Left kidney (tissue), 2 donors: ENCODE measurements around the gene KCNG1. TPM values are rescaled to one million over a fixed set of nuclear protein-coding genes. Genes with fewer than 3 reads are reported as not detected.
A peak's percentile ranks its signal among the peaks of the same experiment; 100 is the strongest.

ENCODE experiments used
- DNase-seq: peaks from one replicate; pipeline ENCODE4 v3.0.0-alpha.2; 2013
- polyA plus RNA-seq: library from polyadenylated mRNA; unstranded; fragments of 120-200 nt; gene quantifications from one replicate; pipeline ENCODE4 v1.2.1, GENCODE V29; 2013; ENCODE audit not compliant: insufficient read length

KCNG1 gene
- polyA plus RNA-seq, 1 donor, result 4.3 TPM

DNA sequence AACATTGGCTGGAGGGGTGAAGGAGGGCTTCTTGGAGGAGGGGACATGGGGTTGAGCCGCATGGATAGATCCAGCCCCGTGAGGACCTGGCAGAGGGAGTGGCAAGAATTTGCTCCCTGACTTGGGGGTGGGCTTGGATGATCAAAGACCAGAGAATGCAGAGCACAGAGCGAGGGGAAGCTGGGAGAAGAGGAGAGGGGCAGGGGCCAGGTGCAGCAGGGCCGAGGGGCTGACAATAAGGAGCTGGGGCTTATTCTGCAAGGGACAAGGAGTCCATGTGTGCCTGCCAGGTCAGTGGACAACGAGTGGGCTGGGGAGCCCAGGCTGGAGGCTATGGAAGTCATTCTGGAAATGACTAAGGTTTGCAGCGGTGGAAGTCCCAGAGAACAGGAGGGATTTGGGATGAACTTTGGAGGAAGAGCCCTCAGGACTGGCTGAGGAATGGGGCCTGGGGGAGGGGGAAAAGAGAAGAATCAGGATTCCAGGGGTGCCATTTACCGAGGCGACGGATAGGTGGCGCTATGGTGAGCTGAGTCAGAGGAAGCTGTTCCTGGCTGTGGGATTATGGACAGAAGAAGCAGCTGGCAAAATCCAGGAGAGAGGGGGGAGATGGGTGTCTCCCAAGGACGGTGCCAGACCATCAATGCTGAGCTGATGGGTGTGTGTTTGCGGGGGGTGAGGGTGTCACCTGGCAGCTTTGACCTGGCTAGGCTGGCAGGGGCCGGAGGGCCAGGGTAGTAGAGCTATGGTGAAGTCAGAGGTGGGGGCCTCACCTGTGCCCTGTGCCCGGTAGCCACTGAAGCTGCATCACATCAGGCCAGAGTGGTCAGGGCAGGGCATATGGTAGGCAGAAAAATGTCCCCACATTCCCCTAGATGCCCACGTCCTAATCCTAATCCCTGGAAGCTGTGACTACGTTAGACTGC lies 7.8 kb downstream of the KCNG1 start:
- peak; percentile 70 for DNase-seq

DNA sequence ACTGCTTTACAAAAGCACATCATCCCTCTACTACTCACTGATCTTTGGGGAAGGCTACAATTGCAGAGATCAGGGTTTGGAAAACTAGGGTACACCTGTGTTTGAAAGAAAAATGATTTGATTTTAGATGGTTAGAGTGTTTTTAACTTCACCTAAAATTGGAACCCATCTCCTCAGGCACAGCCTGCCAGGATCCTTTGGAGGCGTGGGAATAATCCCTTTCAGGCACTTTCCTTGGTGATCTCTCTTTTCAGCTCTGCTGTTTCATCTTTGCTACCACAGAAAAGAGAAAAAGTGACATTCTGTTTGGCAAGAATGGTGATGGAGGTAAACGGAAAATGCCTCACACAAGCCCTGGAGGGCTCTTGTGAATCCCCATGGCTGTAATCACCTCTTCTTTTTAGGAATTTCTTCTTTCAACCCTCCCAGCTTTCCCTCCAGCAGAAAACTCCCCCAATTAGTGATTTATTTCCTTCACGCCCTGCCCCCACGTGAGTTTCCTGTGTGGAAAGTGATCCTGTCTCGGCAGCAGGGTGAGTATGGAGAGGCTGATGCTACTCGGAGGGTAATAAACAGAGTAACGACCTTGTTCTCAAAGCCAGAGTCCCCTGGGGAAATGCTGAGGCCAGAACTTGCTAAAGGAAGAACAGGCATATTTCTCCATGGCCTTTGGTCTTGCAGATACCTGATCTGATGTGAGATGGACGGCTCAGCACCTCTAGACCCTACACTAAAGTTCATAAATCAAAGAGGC lies 9.2 kb downstream of the KCNG1 start:
- DNase-seq, result peak; percentile 64

DNA sequence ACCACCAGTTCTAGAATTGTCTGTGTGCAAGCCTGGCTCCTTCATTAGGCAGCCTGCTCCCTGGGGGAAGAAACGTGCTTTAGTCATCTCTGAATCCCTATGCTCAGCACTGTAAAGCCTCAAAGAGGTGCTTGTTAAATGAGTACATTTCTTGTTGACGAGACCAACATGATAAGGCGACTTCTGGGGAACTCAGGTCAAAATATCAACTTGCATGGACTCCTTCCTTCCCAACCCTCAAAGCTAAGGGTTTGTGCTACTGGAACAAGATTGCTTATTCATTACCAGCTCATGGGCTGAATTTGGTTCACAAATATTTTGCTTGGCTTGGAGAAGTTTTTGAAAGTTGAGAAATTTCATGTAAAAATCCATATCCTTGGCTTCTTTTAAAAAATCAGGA lies 10.6 kb downstream of the KCNG1 start:
- no peak for DNase-seq

DNA sequence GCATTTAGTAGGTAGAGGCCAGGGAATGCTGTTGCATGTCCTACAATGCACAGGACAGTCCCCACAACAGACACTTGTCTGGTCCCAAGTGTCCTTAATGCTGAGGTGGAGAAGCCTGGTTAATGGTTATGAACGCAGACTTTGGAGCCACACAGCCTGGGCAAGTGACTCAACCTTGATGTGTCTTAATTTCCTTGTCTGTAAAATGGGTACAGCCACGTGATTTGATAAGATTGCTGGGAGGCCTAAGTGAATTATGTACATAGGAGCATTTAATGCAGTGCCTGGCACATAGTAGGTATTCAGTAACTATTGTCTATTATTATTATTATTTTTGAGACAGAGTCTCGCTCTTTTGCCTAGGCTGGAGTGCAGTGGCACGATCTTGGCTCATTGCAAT lies 11.4 kb downstream of the KCNG1 start:
- DNase-seq, result no peak

DNA sequence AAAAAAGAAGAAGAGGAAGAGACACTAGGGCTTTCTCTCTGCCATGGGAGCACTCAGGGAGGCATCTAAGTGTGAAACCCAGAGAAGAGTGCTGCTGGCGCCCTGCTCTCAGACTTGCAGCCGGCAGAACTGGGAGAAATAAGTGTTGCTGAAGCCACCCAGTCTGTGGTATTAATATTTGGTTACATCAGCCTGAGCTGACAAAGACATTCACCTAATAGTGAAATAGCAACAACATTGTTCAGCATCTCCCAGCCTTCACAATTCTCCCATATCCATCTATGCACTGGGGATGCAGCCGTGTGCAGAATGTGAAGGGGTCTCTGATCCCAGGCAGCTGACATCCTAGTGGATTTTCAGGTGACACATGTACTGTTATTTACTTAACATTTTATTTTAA lies 12.0 kb downstream of the KCNG1 start:
- no peak for DNase-seq

DNA sequence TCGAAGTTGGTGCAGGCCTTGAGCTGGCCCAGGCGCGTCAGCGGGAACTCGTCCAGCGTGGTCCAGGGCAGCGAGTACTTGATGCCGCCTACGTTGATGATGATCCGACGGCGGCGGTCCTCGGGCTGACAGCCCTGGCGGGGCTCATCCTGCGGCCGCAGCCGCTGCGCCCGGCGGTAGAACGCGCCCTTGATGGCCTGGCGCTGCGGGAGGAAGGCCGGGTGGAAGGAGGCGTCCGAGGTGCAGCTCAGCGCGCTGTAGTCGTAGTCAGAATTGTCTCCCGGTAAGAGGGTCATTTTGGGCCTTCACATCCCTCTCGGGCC lies 12.9 kb downstream of the KCNG1 start:
- DNase-seq, result no peak

DNA sequence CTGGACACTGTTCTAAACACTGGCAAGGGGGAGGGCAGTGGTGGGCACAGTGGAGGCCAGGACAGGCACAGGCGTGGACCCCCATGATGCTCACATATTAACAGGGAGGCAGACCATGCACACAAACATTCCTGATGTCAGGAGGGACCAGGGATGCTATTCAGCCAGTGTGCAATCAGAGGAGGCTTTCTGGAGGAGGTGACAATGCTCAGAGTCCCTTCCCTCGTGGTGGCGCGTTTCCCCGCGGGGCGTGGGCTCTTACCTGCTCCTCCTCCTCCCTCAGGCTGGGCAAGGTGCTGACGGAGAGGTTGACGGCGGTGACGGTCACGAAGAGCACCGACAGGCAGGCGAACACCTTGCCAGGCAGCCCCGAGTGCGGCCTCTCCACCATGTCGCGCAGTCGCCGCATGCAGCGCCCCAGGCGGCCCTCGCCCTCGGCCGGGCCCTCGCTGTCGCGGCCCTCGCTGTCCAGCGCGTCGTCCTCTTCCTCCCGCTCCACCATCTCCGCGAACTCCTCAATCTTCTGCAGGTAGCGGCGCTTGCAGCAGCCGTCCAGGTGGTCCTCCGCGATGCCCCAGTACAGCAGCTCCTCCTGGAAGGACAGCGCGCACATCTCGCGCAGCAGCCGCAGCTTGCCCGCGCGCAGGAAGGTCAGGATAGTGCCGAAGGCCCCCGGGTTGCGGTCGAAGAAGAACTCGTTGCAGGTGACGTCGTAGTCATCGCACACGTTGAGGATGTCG lies 13.4 kb downstream of the KCNG1 start:
- no peak for DNase-seq

DNA sequence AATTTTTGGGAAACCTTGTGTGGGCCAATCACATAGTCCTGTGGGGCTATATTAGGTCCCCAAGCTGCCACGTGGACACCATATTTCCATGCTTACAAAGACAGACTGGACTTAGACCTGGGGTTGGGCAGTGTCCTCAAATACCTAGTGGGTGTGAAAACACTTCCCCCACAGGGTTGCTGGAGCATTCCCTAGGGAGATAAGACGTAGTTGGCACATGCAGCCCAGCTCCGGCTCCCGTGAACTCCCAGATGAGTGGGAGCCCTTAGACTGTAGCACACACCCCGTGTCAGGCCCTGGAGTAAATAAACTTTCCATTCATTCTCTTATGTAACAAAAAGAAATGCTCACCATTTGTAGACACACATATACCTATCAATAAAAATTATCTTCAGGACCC lies 14.2 kb downstream of the KCNG1 start:
- no peak for DNase-seq

DNA sequence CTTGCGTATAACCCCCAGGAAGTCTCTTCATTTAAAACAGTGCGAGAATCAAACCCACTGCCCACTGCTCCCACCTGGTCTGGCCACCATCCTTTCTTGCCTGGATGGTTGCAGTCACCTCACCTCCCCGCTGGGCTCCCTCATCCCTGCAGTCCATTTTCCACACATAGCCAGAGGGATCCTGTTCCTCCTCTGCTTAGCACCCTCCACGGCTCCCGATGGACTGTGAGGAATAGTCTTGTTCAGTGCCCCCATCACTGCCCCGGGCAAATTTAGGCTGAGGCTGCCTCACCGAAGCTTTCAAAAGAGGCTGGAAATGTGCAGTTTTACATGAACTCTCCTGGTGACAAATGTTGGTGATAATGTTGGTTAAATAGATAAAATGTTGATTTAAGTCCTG lies 17.7 kb downstream of the KCNG1 start:
- no peak for DNase-seq

DNA sequence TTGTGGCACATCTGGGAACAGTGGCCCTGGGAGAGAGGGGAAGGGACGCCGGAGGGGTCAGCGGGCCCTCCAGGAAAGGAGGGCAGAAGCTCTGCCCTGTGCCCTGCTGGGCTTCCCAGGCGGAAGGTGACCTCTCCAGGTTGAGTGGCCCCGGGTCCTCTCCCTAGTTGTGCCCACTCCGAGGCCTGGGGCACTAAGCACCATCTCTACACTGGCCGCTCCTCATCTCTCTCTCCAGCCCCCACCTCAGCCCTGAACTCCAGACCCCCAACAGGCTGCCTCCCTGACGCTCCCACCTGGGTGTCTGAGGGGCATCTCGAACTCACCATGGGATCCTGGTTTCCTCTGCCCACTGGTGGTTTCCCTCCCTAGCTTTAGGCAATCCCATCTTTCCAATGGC lies 18.1 kb downstream of the KCNG1 start:
- no peak for DNase-seq

DNA sequence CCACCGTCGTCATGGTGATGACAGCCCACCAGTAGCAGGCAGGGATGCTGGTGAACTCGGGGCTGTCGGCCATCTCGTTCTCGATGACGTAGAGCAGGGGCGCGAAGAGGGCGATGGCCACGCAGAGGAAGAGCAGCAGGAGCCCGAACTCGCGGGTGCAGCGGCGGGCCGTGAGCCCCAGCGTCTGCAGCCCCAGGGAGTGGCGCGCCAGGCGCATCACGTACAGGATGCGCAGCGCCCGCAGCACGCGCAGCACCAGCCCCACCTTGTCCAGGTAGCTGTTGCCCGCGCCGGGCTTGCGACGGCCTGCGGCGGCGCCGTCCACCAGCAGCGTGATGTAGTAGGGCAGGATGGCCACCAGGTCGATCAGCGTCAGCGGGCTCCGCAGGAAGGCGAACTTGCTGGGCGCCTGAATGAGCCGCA lies 18.6 kb downstream of the KCNG1 start:
- DNase-seq, result no peak

DNA sequence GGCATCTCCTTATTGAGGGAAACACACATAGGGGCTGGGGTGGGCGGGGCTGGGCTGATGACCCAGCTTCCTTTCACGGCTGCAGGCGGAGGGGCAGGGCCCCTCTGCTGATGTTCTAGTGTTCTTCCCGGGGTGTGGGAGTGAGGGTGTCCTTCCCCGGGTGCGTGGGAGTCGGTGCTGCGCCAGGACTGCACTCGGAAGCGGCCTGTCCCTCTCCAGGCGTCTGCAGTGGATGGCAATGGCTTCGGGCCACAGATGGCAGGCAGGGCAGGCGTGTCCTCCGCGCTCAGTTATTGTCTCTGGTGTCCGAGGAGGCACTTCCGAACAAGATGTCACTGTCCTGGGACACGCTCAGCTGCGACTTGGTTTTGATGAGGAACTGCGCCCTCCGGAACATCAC lies 19.2 kb downstream of the KCNG1 start:
- DNase-seq, result peak; percentile 46

DNA sequence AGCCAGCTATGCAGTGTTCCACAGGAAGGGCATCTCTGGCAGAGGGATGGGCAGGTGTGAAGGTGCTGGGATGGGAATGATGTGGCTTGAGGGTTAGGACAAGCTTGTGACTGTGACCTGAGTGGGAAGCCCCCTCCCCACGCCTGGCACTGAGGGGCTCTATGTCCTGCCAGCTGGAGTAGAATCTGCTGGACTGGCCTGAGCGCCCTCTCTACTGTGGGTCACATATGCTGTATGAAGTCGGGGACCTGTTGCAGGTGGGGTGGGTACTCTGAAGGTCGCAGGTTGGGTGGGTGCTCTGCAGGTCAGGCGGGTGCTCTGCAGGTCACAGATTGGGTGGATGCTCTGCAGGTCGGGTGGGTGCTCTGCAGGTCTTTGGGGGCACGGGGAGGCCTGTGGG lies 20.3 kb downstream of the KCNG1 start:
- no peak for DNase-seq

DNA sequence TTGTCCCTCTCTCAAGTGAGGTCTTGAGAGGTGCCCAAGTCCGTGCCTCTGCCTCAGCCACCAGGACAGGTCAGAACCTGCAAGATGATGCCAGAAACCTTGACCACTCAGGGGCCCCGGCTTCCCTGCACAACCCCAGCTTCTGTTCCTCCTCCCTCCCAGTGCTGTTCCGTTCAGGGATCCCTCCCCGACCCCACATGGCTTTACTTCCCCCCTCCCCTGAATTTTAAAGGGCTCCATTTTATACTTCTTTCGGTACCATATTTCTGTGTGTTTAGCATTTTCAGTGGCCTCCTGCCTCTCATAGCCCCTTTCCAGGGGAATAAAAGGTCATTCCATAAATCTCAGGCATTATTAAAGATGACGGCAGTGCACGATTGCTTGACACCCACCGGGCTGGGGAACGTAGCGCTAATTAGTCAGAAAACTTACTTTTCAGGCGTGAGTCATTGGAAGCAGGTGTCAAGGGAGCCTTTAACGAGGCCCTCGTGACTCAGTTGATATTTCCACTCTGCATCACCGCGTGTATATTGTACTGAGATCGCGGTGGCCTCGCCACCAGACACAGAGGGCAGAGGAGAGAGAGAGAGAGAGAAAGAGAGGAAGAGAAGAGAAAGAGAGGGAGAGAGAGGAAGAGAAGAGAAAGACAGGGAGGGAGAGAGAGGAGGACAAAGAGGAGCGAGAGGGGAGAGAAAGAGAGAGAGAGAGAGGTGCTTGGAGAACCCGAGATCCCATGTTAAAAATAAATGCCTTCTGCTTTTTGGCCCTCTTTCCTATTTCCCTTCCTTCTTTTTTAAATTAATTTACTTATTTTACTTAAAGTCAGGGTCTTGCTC lies 21.3 kb downstream of the KCNG1 start:
- DNase-seq, result no peak

DNA sequence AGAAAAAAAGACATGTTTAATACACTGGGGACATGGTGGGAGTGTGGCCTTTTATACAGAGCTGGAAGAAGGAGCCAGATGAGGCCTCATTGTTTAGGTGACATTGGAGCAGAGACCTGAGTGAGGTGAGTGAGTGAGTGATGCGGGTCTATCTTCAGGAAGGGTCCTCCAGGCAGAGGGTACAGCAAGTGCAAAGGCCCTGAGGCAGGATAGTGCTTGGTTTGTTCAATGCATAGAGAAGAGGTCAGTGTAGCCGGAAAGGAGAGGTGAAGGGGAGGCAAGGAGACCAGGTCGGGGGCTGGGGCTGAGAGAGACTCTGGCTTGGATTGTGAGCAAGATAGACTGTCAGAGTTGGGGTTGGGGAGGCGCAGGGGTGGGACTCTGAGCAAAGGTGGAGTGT lies 23.6 kb downstream of the KCNG1 start:
- DNase-seq, result no peak

DNA sequence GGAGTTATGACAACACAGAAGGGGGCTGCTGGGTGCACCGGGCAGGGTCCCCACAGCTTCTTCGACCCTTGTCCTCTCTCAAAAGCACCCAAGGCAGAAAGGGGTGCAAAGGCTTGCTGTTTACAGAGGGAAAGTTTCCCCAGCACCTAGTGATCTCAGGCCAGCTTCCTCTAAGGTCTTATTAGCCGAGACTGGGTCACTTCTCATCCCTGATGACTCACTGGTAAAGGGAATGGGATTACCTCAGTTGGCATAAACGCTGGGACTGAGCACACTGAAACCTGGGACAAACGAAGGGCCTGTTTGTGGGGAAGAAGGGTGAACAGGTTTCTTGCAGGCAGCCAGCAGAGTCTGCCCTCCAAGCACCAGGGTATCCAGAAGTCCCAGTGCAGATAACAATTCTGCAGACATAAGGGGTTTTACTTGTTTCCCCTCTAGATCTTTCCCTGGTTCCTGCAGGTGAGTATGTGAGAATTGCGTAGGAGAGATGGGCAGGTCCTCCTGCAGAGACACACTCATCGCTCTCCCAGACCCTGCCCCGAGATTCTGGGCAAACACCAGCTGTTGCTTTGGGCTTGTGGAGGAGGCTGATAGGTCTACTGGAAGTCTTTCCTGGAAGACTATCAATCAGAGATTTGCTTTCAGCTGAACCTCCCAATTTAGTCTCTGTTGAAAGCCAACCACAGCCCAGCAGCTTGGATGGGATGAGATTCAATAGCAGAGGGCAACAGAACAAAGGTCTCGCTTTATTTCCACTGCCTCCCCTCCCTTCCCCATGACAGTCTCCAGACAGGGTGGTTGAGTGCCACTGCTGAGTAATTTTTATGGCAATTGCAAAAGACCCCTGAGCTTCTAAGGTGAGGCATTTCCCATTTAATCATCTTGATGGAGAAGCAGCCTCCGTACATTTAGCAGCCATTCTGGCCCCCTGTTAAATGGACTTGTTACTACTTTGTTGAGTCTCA lies 25.7 kb downstream of the KCNG1 start:
- no peak for DNase-seq

DNA sequence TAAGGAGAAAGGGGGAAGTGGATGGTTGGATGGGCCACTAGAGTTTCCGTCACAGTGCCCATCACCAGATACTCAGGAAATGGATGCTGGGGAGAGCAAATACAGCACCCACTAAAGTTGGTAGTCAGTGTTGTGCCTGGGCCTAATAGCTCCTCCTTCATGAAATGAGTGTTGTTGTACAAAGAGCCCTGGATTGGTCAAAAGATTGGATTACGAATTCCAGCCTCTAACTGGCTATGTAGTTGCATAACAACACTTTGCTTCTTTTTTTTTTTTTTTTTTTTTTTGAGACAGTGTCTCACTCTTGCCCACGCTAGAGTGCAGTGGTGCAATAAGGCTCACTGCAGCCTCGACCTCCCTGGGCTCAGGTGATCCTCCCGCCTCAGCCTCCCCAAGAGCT lies 27.4 kb downstream of the KCNG1 start:
- no peak for DNase-seq

DNA sequence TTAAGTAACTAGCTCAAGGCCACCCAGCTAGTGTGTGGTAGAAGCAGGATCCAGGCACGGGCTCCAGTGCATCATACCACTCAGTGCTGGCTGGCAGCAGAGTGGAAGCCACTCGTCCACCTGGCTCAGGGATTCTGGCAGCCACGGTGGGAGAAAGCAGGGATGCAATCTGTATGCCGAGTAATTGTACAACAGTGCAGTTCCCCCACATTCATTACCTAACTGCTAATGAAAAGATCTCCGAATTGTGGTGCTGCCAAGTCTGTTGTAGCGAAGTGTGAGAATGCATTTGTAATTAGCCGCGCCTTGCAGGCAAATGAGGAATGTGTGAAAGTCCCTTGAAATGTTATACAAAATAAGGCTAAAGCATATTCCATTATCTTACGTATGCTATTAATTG lies 29.0 kb downstream of the KCNG1 start:
- DNase-seq, result no peak

DNA sequence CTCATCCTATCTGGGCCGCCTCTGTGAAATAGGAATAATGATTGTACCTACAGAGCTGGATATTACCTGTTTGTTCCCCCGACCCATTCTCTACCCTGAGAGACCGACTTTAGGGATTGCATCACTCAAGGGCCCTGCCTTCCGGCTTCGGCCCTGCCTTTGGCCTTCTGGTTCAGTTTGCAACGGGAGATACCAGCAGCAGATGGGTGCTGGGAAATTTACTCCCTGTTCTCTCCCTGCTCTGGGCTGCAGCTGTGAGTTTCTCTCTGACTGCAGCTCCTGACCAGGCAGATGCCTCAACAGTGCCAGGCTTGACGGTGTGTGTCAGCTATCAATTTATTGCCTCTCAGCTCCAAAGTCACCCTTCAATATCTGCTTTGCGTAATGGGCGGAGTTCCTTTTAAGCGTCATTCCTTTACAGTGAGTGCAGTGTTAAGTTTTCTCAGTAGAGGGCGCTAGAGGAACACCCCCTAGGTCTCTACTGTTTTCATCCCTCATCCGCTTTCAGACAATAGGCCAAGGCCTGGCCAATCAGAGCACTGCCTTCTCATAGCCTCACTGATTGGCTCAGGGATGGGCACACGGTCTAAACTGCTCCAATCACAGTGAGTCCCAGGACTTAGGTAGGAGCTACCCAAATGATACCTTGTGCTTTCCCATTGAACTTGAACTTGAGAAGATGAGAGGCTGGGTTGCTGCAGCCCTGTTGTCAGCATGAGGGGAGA lies 30.0 kb downstream of the KCNG1 start:
- no peak for DNase-seq

DNA sequence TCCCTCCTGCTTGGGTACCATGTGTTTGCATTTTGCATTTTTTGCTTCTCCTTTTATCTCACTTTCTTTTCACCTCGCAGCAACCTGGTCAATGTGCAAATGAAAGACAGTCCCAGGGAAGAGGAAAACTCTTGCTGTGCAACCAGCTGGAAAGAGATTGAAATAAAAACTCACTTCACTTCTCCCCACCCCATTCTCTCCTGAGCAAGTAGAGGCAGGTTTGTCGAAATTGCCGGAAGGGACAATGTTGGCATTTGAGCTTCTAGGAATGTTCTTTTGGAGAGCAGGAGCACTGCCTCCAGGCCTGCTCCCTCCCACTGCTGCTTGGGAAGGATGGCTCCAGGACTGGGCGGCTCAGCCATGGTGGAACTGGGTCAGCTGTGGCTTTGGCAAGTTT lies 30.6 kb downstream of the KCNG1 start:
- DNase-seq, result no peak
